ENCODE measurements around the gene NDEL1. TPM values are rescaled to one million over a fixed set of nuclear protein-coding genes. Genes with fewer than 3 reads are reported as not detected.

Gene NDEL1
- total and polyA plus RNA-seq, 2 donors (not counting 3 experiments of a cell fraction or from before 2014, with no cell fraction given): 60.0 to 87.4 TPM

GRCh38 chr17:8492121-8492520 lies 56.4 kb downstream of the NDEL1 start:
- dilution Hi-C loops (cut with MboI; ENCODE audit: extremely low pct_ligation_motif_present, low sequenced_read_pairs): no loop called here
- ChIA-PET POLR2A (no interaction called here), CTCF (interaction anchor here (1.1 to 1.4 kb wide), 2 partner anchors 9 to 82 kb away, joined by 4 to 5 read pairs; no protein-coding TSS in a partner anchor)
- DNase-seq (ENCODE audit: low read depth, low spot score) (no peak), FAIRE-seq (no peak)
- no peaks in the 10 kb centered on the region for H3K27me3 ChIP-seq (ENCODE audit: control insufficient read depth in 2 of 2, insufficient read depth in 2 of 2, low read length in 2 of 2)
- H3K9me3 ChIP-seq (replicated peaks; ENCODE audit: control insufficient read depth, insufficient read depth, low read length): no peaks in the 10 kb centered on the region
- no TSS peak for BruUV-seq (replicated peaks)
- H3K4me1 ChIP-seq (ENCODE audit: control insufficient read depth, extremely low read depth, insufficient read depth, low read length): no peaks in the 10 kb centered on the region
- H4K20me1 ChIP-seq (replicated peaks; ENCODE audit: control insufficient read depth, extremely low read depth, insufficient read depth, low read length): no peaks in the 10 kb centered on the region
- H3K4me3 ChIP-seq (replicated peaks in 1 of 3; ENCODE audit: insufficient read depth in 1 of 3, low read depth in 1 of 3, low read length in 3 of 3): no peak overlapping the region
- TF ChIP-seq CTCF (IDR thresholded peaks at IDR 0.05; ENCODE audit: extremely low read depth in 1 of 2, insufficient read depth in 1 of 2, low read depth in 1 of 2, low read length in 2 of 2): no peak
- no peak for TF ChIP-seq POLR2A (IDR thresholded peaks at IDR 0.05; ENCODE audit: low read depth, low read length)
- TF ChIP-seq POLR2AphosphoS5 (IDR thresholded peaks at IDR 0.05; ENCODE audit: insufficient read depth, low read depth, low read length): no peak
- TF ChIP-seq EZH2 (IDR thresholded peaks at IDR 0.05; ENCODE audit: borderline replicate concordance, low read depth, low read length, severe bottlenecking): no peak
- TF ChIP-seq MYC (IDR thresholded peaks at IDR 0.05; ENCODE audit: low read depth, low read length): no peak
- no peak for TF ChIP-seq MAX (IDR thresholded peaks at IDR 0.05; ENCODE audit: insufficient read depth, insufficient read length)
- TF ChIP-seq FOS (IDR thresholded peaks at IDR 0.05; ENCODE audit: borderline replicate concordance, insufficient read depth, low read length): no peak
- no peak for TF ChIP-seq JUN (IDR thresholded peaks at IDR 0.05; ENCODE audit: borderline replicate concordance, insufficient read depth, insufficient read length, low read depth)
- TF ChIP-seq GATA2 (IDR thresholded peaks at IDR 0.05; ENCODE audit: insufficient read depth, insufficient read length, low read depth, low read length): no peak
- no peaks in the 10 kb centered on the region for H3K79me2 ChIP-seq (ENCODE audit: control insufficient read depth, insufficient read depth, low read length)
- H3K27ac ChIP-seq (ENCODE audit: insufficient read depth, low read depth, low read length): no peak overlapping the region
- no peak overlapping the region for H2AFZ ChIP-seq (ENCODE audit: low read depth, low read length)
- no peak overlapping the region for H3K4me2 ChIP-seq (ENCODE audit: insufficient read depth, low read length)
- H3K9me1 ChIP-seq (replicated peaks; ENCODE audit: control insufficient read depth, extremely low read depth, insufficient read depth, low read length): no peaks in the 10 kb centered on the region
- peaks cover 18 to 73% of the 10 kb centered on the region in 2 experiments for H3K36me3 ChIP-seq (ENCODE audit: control insufficient read depth in 2 of 2, extremely low read depth in 1 of 2, insufficient read depth in 2 of 2, low read length in 2 of 2)
- H3K9ac ChIP-seq (replicated peaks; ENCODE audit: extremely low read depth, insufficient read depth, low read length): no peak overlapping the region
- intact Hi-C loops (cut with micrococcal nuclease): no loop called here
